ENCODE data around the gene STAG1. TPM values are rescaled to one million over a fixed set of nuclear protein-coding genes. Genes with fewer than 3 reads are reported as not detected.

STAG1 gene
- polyA plus RNA-seq, 1 of the 3 experiments (the other 2 are of a cell fraction): 5.5 TPM

DNA sequence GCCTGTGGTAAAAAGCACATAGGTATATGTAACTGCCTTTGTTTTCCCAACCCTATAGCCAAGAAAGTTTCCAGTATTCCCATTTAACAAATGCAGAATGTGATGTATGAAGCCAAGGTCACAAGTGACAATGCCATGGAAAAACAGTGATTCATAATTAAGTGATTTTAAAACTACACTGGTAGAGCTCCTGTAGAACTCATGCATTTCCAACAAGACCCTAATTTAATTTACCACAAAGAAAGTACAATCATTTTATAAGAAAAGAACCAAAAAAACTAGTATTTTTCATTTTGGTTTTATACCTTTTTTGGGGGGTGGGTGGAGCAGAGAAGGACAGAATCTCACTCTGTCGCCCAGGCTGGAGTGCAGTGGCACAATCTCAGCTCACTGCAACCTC, 82.0 kb downstream of the STAG1 start:
- TF ChIP-seq FOXJ3 (CRISPR knock-in tag; IDR thresholded peaks at IDR 0.05): no peak
- TF ChIP-seq NRF1 (IDR thresholded peaks at IDR 0.05; ENCODE audit: low read depth, low read length): no peak
- no peak for TF ChIP-seq TEAD4 (IDR thresholded peaks at IDR 0.05; ENCODE audit: borderline replicate concordance, insufficient read depth)
- no peak for TF ChIP-seq EZH2phosphoT487 (IDR thresholded peaks at IDR 0.05; ENCODE audit: borderline replicate concordance, low read depth)
- TF ChIP-seq USF1 (IDR thresholded peaks at IDR 0.05; ENCODE audit: borderline replicate concordance, low read depth): no peak
- no peak for TF ChIP-seq GABPA (IDR thresholded peaks at IDR 0.05; ENCODE audit: low read depth)
- no peak for TF ChIP-seq USF2 (IDR thresholded peaks at IDR 0.05; ENCODE audit: borderline replicate concordance, low read depth, low read length)
- TF ChIP-seq RAD21 (IDR thresholded peaks at IDR 0.05; ENCODE audit: low read length): no peak
- no peak for TF ChIP-seq ELF1 (IDR thresholded peaks at IDR 0.05)
- TF ChIP-seq, protein P1, sequence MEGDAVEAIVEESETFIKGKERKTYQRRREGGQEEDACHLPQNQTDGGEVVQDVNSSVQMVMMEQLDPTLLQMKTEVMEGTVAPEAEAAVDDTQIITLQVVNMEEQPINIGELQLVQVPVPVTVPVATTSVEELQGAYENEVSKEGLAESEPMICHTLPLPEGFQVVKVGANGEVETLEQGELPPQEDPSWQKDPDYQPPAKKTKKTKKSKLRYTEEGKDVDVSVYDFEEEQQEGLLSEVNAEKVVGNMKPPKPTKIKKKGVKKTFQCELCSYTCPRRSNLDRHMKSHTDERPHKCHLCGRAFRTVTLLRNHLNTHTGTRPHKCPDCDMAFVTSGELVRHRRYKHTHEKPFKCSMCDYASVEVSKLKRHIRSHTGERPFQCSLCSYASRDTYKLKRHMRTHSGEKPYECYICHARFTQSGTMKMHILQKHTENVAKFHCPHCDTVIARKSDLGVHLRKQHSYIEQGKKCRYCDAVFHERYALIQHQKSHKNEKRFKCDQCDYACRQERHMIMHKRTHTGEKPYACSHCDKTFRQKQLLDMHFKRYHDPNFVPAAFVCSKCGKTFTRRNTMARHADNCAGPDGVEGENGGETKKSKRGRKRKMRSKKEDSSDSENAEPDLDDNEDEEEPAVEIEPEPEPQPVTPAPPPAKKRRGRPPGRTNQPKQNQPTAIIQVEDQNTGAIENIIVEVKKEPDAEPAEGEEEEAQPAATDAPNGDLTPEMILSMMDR (IDR thresholded peaks at IDR 0.05): no peak
- TF ChIP-seq CHD2 (IDR thresholded peaks at IDR 0.05; ENCODE audit: low read length, partially characterized antibody): no peak
- TF ChIP-seq RFX5 (IDR thresholded peaks at IDR 0.05; ENCODE audit: low read length): no peak
- TF ChIP-seq POLR2AphosphoS5 (IDR thresholded peaks at IDR 0.05; ENCODE audit: low read depth, low read length): no peak
- TF ChIP-seq TCF12 (IDR thresholded peaks at IDR 0.05): no peak
- TF ChIP-seq NFIC (IDR thresholded peaks at IDR 0.05; ENCODE audit: borderline replicate concordance): no peak
- no peak for DNase-seq
- WGBS (ENCODE audit: low lambda C conversion rate): 100% methylated on average over 1 of the region's 1 CpG
- Histone ChIP-seq H3K4me1 (ENCODE audit: control insufficient read depth in 1 of 2, insufficient read depth in 2 of 2, low read depth in 1 of 2, low read length in 1 of 2) (peaks cover 0 to 5% of the 10 kb centered on the region in 2 experiments; a peak in 2 of 4 replicates), H3K9me2 (no peaks in the 10 kb centered on the region), H3K9ac (no peak overlapping the region), H3K27ac (ENCODE audit: low read depth in 2 of 2, low read length in 1 of 2) (no peak overlapping the region), H3K27me3 (ENCODE audit: insufficient read depth) (no peaks in the 10 kb centered on the region), H3K79me2 (ENCODE audit: insufficient read depth) (peaks cover 92% of the 10 kb centered on the region), H3F3A (replicated peaks; ENCODE audit: insufficient read depth) (no peaks in the 10 kb centered on the region), H2AFZ (ENCODE audit: low read depth) (no peak overlapping the region), H3K4me3 (ENCODE audit: low read depth in 2 of 2, low read length in 1 of 2) (no peak overlapping the region), H3K4me2 (no peak overlapping the region), H3K9me3 (no peaks in the 10 kb centered on the region), H3K36me3 (replicated peaks in 1 of 2; ENCODE audit: control insufficient read depth in 1 of 2, insufficient read depth in 2 of 2, low read length in 1 of 2) (no peaks in the 10 kb centered on the region), H4K20me1 (ENCODE audit: insufficient read depth) (no peaks in the 10 kb centered on the region)
- CTCF ChIA-PET: no interaction called here
- POLR2A ChIA-PET: no interaction called here

DNA sequence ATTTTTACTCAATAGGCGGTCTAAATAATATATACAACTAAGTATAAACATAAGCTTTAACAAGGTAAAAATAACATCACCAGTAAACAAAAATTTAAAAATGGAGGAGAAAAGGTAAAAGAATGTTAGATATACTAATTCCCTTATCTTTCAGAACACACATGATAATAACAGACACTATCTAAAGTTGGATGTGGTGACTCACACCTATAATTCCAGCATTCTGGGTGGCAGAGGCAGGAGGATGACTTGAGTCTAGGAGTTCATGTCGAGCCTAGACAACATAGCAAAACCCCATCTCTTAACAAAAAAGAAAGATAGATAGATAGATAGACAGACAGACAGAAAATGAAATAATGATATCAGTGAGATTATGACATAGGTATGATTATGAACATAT, 85.1 kb downstream of the STAG1 start:
- Histone ChIP-seq H3K4me3 (ENCODE audit: low read depth in 2 of 2, low read length in 1 of 2) (no peak overlapping the region), H3K4me2 (no peak overlapping the region), H3K27ac (ENCODE audit: low read depth in 2 of 2, low read length in 1 of 2) (no peak overlapping the region), H3K9me2 (no peaks in the 10 kb centered on the region), H3K4me1 (ENCODE audit: control insufficient read depth in 1 of 2, insufficient read depth in 2 of 2, low read depth in 1 of 2, low read length in 1 of 2) (no peaks in the 10 kb centered on the region; a peak in 1 of 4 replicates), H3K9ac (no peak overlapping the region), H3K79me2 (ENCODE audit: insufficient read depth) (peaks cover 92% of the 10 kb centered on the region), H3K36me3 (replicated peaks in 1 of 2; ENCODE audit: control insufficient read depth in 1 of 2, insufficient read depth in 2 of 2, low read length in 1 of 2) (no peaks in the 10 kb centered on the region), H2AFZ (ENCODE audit: low read depth) (no peak overlapping the region), H3F3A (replicated peaks; ENCODE audit: insufficient read depth) (no peaks in the 10 kb centered on the region), H3K9me3 (no peaks in the 10 kb centered on the region), H3K27me3 (ENCODE audit: insufficient read depth) (no peaks in the 10 kb centered on the region), H4K20me1 (ENCODE audit: insufficient read depth) (0 out of 2 replicates have a peak, but pooled peaks cover 7% of the 10 kb centered on the region)
- CTCF ChIA-PET: no interaction called here
- POLR2A ChIA-PET: no interaction called here
- WGBS (ENCODE audit: low lambda C conversion rate): 97% methylated on average over 2 of the region's 2 CpGs
- no peak for DNase-seq
- TF ChIP-seq, protein P1 (IDR thresholded peaks at IDR 0.05): no peak
- TF ChIP-seq POLR2AphosphoS5 (IDR thresholded peaks at IDR 0.05; ENCODE audit: low read depth, low read length) (no peak), GATA2 (CRISPR knock-in tag; IDR thresholded peaks at IDR 0.05) (no peak), RFX5 (IDR thresholded peaks at IDR 0.05; ENCODE audit: low read length) (no peak), USF1 (IDR thresholded peaks at IDR 0.05; ENCODE audit: borderline replicate concordance, low read depth) (no peak), JUND (IDR thresholded peaks at IDR 0.05) (no peak), ELF1 (IDR thresholded peaks at IDR 0.05) (no peak), CHD2 (IDR thresholded peaks at IDR 0.05; ENCODE audit: low read length, partially characterized antibody) (no peak)
- TF ChIP-seq, protein P2, sequence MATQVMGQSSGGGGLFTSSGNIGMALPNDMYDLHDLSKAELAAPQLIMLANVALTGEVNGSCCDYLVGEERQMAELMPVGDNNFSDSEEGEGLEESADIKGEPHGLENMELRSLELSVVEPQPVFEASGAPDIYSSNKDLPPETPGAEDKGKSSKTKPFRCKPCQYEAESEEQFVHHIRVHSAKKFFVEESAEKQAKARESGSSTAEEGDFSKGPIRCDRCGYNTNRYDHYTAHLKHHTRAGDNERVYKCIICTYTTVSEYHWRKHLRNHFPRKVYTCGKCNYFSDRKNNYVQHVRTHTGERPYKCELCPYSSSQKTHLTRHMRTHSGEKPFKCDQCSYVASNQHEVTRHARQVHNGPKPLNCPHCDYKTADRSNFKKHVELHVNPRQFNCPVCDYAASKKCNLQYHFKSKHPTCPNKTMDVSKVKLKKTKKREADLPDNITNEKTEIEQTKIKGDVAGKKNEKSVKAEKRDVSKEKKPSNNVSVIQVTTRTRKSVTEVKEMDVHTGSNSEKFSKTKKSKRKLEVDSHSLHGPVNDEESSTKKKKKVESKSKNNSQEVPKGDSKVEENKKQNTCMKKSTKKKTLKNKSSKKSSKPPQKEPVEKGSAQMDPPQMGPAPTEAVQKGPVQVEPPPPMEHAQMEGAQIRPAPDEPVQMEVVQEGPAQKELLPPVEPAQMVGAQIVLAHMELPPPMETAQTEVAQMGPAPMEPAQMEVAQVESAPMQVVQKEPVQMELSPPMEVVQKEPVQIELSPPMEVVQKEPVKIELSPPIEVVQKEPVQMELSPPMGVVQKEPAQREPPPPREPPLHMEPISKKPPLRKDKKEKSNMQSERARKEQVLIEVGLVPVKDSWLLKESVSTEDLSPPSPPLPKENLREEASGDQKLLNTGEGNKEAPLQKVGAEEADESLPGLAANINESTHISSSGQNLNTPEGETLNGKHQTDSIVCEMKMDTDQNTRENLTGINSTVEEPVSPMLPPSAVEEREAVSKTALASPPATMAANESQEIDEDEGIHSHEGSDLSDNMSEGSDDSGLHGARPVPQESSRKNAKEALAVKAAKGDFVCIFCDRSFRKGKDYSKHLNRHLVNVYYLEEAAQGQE (IDR thresholded peaks at IDR 0.05; ENCODE audit: low read depth, low read length): no peak
